Measurements from ENCODE around the gene MMP20. TPM values are rescaled to one million over a fixed set of nuclear protein-coding genes. Genes with fewer than 3 reads are reported as not detected.

MMP20 gene
- total RNA-seq, 1 experiment from 2014 or later: not detected

DNA sequence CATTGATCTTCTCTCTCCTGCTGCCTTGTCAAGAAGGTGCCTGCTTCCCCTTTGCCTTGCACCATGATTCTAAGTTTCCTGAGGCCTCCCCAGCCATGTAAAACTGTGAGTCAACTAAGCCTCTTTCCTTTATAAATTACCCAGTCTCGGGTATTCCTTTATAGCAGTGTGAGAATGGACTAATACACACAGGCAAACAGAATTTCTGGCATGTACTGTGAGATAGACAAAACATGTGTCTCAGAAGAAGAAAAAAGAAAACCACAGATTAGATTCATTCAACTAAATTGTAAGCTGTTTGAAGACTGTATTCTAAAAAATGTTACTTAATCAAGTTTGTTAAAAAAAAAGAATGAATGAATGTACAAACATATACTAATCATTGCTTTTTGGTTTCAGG, 1.5 kb upstream of the MMP20 start:
- no peak overlapping the region for H3K4me2 ChIP-seq (ENCODE audit: insufficient read depth, insufficient read length, low read length)
- peaks cover 2% of the 10 kb centered on the region in 2 experiments; a peak in 2 of 4 replicates for H3K4me1 Mint-ChIP-seq
- H3K79me2 ChIP-seq (ENCODE audit: insufficient read depth, low read length): no peaks in the 10 kb centered on the region
- no peak overlapping the region for H4K8ac ChIP-seq (replicated peaks; ENCODE audit: insufficient read length, low read depth, low read length)
- DNase-seq: no peak
- H3K23me2 ChIP-seq (ENCODE audit: insufficient read length, low read depth, low read length, poor library complexity, severe bottlenecking): no peaks in the 10 kb centered on the region
- no peak overlapping the region for H3K9ac ChIP-seq (ENCODE audit: extremely low read depth, insufficient read length, low read length)
- no peak overlapping the region for H2BK20ac ChIP-seq (ENCODE audit: low read depth, low read length, poor library complexity, severe bottlenecking)
- H2BK15ac ChIP-seq (ENCODE audit: low read depth, low read length): no peak overlapping the region
- no CpG with 5 or more reads among the region's 1 CpG for WGBS (ENCODE audit: extremely low coverage, insufficient read length, low lambda C conversion rate)
- no peak overlapping the region for H4K91ac ChIP-seq (ENCODE audit: insufficient read length, low read depth, low read length)
- no peak overlapping the region for H2AK5ac ChIP-seq (ENCODE audit: insufficient read length, low read length)
- H3K4me3 Mint-ChIP-seq: no peak overlapping the region
- no peak overlapping the region for H2AFZ ChIP-seq (ENCODE audit: low read length)
- no peak overlapping the region for H2BK120ac ChIP-seq (ENCODE audit: low read depth, low read length, poor library complexity, severe bottlenecking)
- H3K14ac ChIP-seq (ENCODE audit: insufficient read depth, low read length): no peak overlapping the region
- no peak overlapping the region for H3K18ac ChIP-seq (ENCODE audit: insufficient read length, low read depth, low read length)
- H3K9me3 ChIP-seq (ENCODE audit: control insufficient read depth, low read depth, low read length): no peaks in the 10 kb centered on the region
- no peaks in the 10 kb centered on the region for H3K79me1 ChIP-seq (ENCODE audit: insufficient read depth, low read depth, low read length, poor library complexity, severe bottlenecking)
- no peak overlapping the region for H3K56ac ChIP-seq (ENCODE audit: insufficient read length, low read depth, low read length)
- no peak overlapping the region for H4K5ac ChIP-seq (ENCODE audit: insufficient read length, low read depth, low read length)
- H3K27ac Mint-ChIP-seq: no peak overlapping the region
- no peak overlapping the region for H2BK5ac ChIP-seq (ENCODE audit: insufficient read length, low read length)
- no peaks in the 10 kb centered on the region for H3K36me3 Mint-ChIP-seq (ENCODE audit: insufficient read depth in 1 of 3, low read depth in 3 of 3)
- no peak overlapping the region for H2BK12ac ChIP-seq (ENCODE audit: insufficient read length, low read depth, low read length)
- TF ChIP-seq CTCF (conservative IDR thresholded peaks at IDR 0.05): no peak
- H3K27me3 Mint-ChIP-seq (ENCODE audit: low read depth): no peaks in the 10 kb centered on the region
- no peaks in the 10 kb centered on the region for H3K27me3 ChIP-seq (ENCODE audit: insufficient read depth, low read length)
- no peaks in the 10 kb centered on the region for H3K4me1 ChIP-seq (ENCODE audit: insufficient read depth, low read length)
- no peaks in the 10 kb centered on the region for H4K20me1 ChIP-seq (ENCODE audit: control insufficient read depth, insufficient read depth, insufficient read length)
- H3K27ac ChIP-seq (ENCODE audit: insufficient read length, low read depth, low read length): no peak overlapping the region
- H3K23ac ChIP-seq (ENCODE audit: insufficient read length, low read depth, low read length): no peak overlapping the region
- H3K4ac ChIP-seq (ENCODE audit: low read depth, low read length): no peak overlapping the region
- no peak overlapping the region for H3T11ph ChIP-seq (ENCODE audit: low read length)
- no peaks in the 10 kb centered on the region for H3K9me3 Mint-ChIP-seq

All from H9 (cell line).